Ureter (tissue), 1 donor: Measurements from ENCODE around the gene TMPRSS4. TPM values are rescaled to one million over a fixed set of nuclear protein-coding genes. Genes with fewer than 3 reads are reported as not detected.

Experiments used
- DNase-seq: peaks from one replicate; pipeline ENCODE4 v3.0.0-alpha.2; 2020; ENCODE audit warnings: low spot score
- total RNA-seq: library from RNA; stranded (reverse); gene quantifications from one replicate; pipeline ENCODE4 v1.2.4, GENCODE V29; 2023
- donor health status: DM: yes; HTN: yes; CAD: no.

TMPRSS4 gene
- total RNA-seq, 1 donor from 2014 or later = 224 TPM

GRCh38 chr11:118104491-118104890 is 27.6 kb downstream of the TMPRSS4 start:
- no peak for DNase-seq

DNA sequence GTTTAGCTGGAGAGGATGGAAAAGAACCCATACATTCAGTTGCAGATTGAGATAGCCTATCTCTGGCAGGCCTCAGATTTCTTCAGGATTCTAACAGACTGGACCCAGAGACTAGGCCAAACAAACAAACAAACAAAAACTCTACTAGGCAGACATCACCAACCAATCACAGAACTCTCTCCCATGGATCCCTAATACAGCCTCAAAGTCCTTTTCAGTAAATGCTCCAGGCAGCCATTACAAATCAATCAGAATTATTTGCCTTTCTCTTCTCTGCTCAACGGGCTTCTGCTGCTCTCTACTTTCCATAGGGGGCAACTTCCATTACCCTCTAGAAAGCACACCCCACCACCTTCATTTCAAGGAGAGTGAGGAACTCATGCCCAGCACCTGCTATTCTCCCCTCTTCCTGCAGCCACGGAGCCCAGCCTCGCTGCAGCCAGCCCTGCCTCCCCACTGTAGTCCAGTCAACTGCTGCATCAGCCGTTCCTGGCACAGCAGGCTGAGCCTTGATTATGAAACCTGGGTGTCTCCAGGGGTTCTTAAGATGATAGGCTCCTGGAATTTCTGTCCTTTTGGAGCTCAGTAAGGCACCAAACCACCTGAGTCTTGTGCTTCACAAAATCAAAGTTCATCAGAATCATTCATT is 28.9 kb downstream of the TMPRSS4 start:
- no peak for DNase-seq

DNA sequence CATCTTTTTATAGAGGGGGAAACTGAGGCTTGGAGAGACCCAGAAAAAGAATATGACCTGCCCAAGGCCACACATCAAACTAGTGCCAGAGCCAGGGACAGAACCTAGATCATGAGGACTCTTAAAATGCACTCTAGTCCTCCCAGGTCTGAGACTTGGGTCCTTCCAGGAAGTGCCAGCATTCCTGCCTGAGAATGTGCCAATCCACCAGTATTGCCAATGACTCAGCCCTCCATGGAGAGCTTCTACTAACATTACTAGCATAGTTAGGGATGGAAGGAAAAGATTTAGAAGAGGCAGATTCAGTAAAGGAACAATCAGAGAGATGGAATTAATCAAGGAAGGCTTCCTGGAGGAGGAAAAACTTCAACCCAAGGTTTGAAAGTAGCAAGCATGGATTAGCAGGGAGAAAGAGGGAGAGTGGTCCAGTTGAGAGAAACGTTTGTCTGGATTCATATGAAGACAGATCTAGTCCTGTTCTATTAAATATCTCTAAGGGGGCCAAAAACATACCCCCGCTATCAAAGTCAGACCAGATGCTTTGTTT is 30.0 kb downstream of the TMPRSS4 start:
- no peak for DNase-seq

DNA sequence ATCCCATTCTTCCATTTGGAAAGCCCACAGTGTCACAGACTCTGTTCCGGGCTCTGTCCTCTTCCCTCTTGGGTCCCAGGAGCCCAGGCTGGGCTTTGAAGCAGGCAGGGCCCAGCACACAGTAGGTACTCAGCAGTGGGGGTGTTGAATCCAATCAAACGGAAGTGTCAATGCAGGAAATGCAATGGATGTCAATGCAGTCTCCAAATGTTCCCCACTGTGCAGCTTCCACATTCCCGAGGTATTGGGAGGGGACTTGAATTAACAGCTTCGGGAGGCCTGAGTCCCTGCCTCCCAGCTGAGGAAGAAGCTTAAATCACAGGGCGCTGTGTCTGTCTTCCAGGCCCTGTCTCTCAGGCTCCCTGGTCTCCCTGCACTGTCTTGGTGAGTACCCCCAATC is 31.6 kb downstream of the TMPRSS4 start:
- DNase-seq = no peak

GRCh38 chr11:118109231-118109630 is 32.4 kb downstream of the TMPRSS4 start:
- DNase-seq = no peak

DNA sequence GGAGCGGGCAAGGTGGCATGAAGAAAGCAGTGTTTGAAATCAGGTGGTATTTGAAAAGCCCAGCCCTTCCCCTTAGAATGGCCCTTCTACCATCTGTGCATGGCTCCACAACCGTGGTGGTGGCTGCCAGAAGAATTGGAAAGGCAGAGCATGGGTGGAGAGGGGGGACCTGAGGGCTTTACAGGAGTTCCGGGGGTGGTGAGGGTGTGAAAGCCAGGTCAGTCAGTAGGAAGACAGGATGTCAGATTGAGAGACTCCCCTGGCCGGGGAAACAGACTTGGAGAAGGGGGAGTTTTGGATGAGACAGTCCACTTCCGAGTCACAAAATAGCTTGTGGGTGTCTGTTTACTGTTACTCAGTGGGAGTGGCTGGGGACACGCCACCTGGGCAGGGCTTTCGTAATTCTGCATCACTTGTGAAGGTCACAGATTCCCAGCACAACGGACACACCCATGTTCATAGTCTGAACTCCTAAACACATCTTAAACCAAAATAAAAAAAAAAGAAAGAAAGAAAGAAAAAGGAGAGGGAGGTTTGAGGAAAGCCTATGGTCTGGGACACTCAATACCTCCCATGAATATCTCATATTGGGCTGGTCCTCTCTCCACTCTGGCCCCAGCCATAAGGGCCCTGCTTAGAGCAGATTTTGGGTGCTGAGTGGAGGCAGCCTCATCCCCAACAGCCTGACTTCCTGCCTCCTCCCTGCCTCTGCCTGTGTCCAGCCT is 34.3 kb downstream of the TMPRSS4 start:
- DNase-seq = no peak

GRCh38 chr11:118111744-118112035 is 34.8 kb downstream of the TMPRSS4 start:
- DNase-seq = no peak

- DNase-seq = no peak
Observed at GRCh38 chr11:118112711-118113430, 36.0 kb downstream of the TMPRSS4 start.

DNA sequence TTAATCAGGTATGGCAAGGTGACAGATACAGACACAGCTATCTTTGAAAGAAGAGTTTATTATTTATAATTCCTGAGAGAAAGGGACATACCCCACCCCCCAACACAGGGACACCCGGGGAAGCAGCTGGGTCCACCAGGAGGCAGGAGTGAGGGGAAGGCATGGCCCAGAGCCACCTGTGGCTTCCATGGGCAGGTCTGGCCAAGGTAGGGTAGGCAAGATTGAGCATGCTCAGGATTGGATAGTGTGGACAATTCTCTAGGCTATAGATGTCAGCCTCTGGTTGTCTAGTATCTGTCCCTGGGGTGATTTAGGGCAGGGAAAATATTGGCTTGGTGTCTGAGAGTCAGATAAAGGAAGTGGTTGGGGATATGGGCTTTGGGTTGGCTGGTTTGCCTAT is 37.4 kb downstream of the TMPRSS4 start:
- DNase-seq = no peak

DNA sequence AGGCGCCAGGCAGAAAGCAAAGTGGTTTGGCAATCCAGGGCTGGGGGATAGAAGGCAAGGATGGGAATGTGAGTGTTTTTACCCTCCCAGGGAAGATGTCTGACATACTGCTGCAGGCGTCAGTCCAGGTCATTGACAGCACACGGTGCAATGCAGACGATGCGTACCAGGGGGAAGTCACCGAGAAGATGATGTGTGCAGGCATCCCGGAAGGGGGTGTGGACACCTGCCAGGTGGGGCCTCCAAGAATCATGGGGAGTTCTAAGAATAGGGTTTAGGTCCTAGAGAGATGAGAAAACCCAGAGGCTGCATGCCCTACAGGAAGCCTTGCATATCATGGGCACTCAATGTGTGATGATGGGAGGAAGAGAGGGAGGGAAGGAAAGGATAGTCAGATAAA is 38.2 kb downstream of the TMPRSS4 start:
- DNase-seq = no peak

GRCh38 chr11:118117790-118118601 is 41.1 kb downstream of the TMPRSS4 start:
- no peak for DNase-seq

GRCh38 chr11:118120793-118121192 is 43.9 kb downstream of the TMPRSS4 start:
- DNase-seq = no peak

DNA sequence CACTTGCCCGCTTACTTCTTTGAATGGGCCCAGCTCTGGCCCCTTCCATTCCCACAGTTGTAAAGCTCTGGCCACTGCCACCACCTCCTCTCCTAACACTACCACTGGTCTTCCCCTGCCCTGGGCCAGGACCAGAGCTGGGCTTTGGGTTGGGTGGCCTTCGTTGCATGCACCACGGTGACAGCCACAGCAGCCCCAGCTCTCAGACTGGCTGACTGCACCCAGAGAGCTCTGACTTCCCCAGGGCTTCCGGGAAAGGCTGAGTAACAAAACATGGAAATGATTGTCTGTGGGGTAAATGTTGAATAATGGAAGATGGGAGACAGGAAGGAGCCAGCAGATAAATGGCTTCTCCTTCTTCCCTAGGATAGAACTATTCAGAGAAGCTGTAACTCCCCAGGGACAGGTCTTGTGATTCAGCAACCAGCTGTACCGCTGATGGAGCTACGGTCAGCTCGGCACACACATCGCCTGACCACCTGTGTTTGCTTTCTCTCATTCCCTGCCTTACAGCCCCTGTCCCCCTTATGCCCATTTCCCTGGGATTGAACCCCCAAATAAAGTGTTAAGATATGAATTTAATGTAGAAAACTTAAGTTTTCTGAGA is 48.2 kb downstream of the TMPRSS4 start:
- DNase-seq = no peak

DNA sequence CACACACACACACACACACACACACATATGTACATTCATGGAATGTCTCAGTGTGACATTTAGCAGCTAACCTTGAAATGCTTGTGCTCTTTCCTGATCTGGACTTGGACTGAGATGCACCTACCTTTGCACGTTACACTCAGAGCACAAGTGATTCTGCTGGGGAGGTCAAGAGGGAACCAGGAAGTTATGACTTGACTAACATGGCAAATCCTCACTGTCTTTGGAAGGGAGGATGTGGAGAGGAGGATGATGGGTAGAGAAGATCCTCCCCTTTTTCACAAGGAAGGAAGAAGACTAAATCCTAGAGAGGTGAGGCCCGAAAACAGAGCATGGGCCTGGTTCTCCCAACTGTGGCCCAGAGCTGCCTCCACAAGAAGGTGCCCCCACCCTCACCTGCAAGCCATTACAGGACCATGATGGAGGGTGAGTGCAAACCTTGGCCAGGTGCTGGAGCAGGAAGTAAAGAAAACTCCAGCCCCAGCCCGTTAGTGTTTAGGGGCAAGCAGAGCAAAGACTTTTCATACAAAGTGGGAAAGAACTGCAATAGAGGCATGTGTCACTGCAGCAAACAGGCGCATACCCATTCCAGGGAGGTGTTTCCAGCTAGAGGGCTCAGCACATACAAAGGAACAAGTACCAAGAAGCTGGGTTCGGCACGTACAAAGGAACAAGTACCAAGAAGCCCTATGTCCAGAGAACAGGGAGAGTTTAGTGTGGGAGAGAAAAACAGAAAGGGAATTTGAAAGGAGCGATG is 49.4 kb downstream of the TMPRSS4 start:
- DNase-seq = no peak

GRCh38 chr11:118128310-118128709 is 51.4 kb downstream of the TMPRSS4 start:
- DNase-seq = no peak

DNA sequence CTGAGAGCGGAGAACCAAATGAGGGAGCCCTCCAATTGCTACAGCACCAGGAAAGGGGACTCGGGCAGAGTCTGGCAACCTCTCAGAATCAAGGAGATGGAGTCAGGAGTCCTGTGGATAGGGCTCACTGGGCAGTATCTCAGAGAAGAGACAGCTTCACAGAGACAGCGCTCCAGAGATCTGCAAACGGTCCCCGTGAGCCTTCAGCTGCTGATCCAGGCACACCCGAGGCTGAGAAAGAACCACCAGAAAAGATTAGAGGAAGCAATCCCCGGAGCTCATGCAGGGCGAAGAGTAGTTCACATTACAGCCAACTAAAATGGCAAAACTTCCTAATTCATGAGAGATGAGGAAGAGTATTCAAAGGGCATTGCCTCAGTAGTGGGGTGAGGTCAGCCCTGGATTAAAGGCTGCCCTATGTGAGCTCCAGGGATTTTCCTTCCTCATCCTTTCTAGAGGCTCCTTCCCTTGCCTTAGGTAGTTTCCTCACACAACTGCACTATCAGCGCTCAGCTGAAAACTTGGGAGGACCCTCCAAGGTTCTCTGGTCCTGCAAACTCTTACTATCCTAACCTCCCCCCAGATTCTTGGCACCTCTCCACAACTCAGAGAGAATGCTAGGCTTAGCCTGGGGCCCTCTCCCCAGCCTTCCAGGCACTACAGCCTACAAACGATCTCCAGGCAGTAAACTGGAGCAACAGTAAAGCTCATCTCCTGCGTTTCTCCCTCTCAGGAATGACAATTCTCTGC is 52.0 kb downstream of the TMPRSS4 start:
- no peak for DNase-seq

GRCh38 chr11:118129471-118130172 is 52.7 kb downstream of the TMPRSS4 start:
- DNase-seq = no peak

DNA sequence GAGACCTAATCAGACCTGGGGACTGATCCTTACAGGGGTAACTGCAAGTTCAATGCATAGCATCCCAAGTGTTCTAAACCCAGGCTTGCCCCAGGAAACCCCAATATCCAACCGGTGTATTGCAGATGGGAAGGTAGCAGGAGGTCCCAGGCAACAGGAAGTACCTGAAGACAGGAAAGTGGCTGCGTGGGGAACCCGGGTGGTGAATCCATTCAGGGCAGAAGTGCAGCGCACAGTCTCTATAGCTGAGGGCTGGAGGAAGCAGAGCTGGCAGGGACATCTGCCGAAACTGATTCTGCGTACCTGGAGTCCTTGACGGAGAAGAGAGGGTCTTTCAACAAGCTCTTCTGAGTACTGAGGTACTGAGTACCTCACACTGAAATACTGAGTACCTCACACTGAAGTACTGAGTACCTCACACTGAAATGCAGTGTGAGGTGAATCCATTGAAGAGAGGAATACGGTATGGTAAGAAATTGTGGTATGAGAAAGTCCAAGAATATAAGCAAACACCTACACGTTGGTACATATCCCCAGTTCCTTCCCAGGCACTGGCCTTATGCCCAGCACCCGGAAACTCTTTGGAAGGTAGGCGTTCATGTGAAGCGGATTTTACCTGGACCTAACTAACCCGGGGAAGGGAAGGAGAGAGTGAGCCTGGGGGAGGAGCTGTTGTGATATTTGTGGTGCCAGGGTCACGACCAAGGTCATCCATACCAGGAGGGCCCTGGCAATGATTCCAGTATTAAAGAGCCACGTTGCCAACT is 55.7 kb downstream of the TMPRSS4 start:
- no peak for DNase-seq

- DNase-seq = no peak
Observed at GRCh38 chr11:118133816-118134215, 56.9 kb downstream of the TMPRSS4 start.
